Mucosa of descending colon (tissue), 3 donors: ENCODE results near the gene NPAS3. TPM values are rescaled to one million over a fixed set of nuclear protein-coding genes. Genes with fewer than 3 reads are reported as not detected.

ENCODE experiments used
- ATAC-seq: fragments of 200-7000 bp; cut with Tn5 transposase; one replicate; pipeline ENCODE4 v1.9.1; 2020; ENCODE audit warnings: mild to moderate bottlenecking, moderate library complexity
- DNase-seq, 3 donors: peaks; one replicate each; pipeline ENCODE4 v3.0.0-alpha.2; 2020
- H3K36me3 ChIP-seq: fragments of 200-600 bp; one replicate; pipeline ENCODE4 v1.8.0; 2021; ENCODE audit warnings: low read depth, mild to moderate bottlenecking
- H3K4me1 ChIP-seq: fragments of 200-600 bp; one replicate; pipeline ENCODE4 v1.8.0; 2021; ENCODE audit warnings: low read depth, mild to moderate bottlenecking
- H3K4me3 ChIP-seq: fragments of 200-600 bp; one replicate; pipeline ENCODE4 v1.8.0; 2021; ENCODE audit warnings: mild to moderate bottlenecking
- H3K9me3 ChIP-seq: fragments of 200-600 bp; one replicate; pipeline ENCODE4 v1.8.0; 2021; ENCODE audit warnings: mild to moderate bottlenecking
- CTCF ChIP-seq: fragments of 200-600 bp; IDR thresholded peaks from one replicate; pipeline ENCODE4 v1.8.0; 2022; ENCODE audit warnings: antibody characterized with exemption, mild to moderate bottlenecking
- intact Hi-C, 2 donors: fragments of 100-400 bp; cut with DNase I in 1 of 2; cut with micrococcal nuclease in 1 of 2; formaldehyde crosslinking; loops; one replicate each; pipeline versions ENCODE4 v1.11.0 to v1.11.1; 2022; cut with DNase I, micrococcal nuclease
- total RNA-seq, 3 donors: library from RNA; stranded (reverse); fragmentation: NEBNext Ultra II Directional in 2 of 3; extraction: Animal tissue kit (Norgen Biotek cat#: 25700) in 2 of 3; gene quantifications; one replicate each; pipeline versions ENCODE4 v1.2.1 to v1.2.4, GENCODE V29; 2021 to 2023
- donor health status: DM: no; HTN: no; CAD: no; lungs with moderate emphysema.
- donor health status: DM: no; HTN: no; CAD: no.
- donor health status: DM: no; HTN: yes; CAD: no.

NPAS3 gene
- total RNA-seq, 3 donors from 2014 or later = 0.65 to 9.7 (median 2.0) TPM

GRCh38 chr14:33596211-33597080 is 657.8 kb downstream of the NPAS3 start:
- Histone ChIP-seq H3K36me3 (no peaks in the 10 kb centered on the region), H3K4me1 (no peaks in the 10 kb centered on the region), H3K4me3 (no peak overlapping the region), H3K9me3 (no peaks in the 10 kb centered on the region)
- DNase-seq (no peak), ATAC-seq (no peak)
- intact Hi-C loops = no loop called here
- no peak for TF ChIP-seq CTCF

- Histone ChIP-seq H3K36me3 (no peaks in the 10 kb centered on the region), H3K4me1 (no peaks in the 10 kb centered on the region), H3K4me3 (no peak overlapping the region), H3K9me3 (no peaks in the 10 kb centered on the region)
- ATAC-seq = no peak
- DNase-seq = no peak
- TF ChIP-seq CTCF = no peak
- intact Hi-C loops = no loop called here
These were observed 659.9 kb downstream of the NPAS3 start for GRCh38 chr14:33598582-33598981.

- Histone ChIP-seq H3K9me3 (no peaks in the 10 kb centered on the region), H3K36me3 (no peaks in the 10 kb centered on the region), H3K4me3 (no peak overlapping the region), H3K4me1 (no peaks in the 10 kb centered on the region)
- TF ChIP-seq CTCF = no peak
- no peak for DNase-seq
- intact Hi-C loops = no loop called here
- ATAC-seq = no peak
These were observed 663.7 kb downstream of the NPAS3 start for GRCh38 chr14:33602396-33602795.

- H3K4me3 ChIP-seq = no peak overlapping the region
- H3K9me3 ChIP-seq = no peaks in the 10 kb centered on the region
- H3K36me3 ChIP-seq = no peaks in the 10 kb centered on the region
- no peaks in the 10 kb centered on the region for H3K4me1 ChIP-seq
- no peak for TF ChIP-seq CTCF
- intact Hi-C loops = no loop called here
- DNase-seq (no peak), ATAC-seq (no peak)
These were observed 667.9 kb downstream of the NPAS3 start for GRCh38 chr14:33606591-33606990.

GRCh38 chr14:33609582-33609981 is 670.9 kb downstream of the NPAS3 start:
- TF ChIP-seq CTCF = no peak
- intact Hi-C loops = no loop called here
- Histone ChIP-seq H3K4me3 (no peak overlapping the region), H3K36me3 (no peaks in the 10 kb centered on the region), H3K9me3 (no peaks in the 10 kb centered on the region), H3K4me1 (no peaks in the 10 kb centered on the region)
- ATAC-seq (no peak), DNase-seq (no peak)
